Sigmoid colon (tissue), 3 donors: ENCODE measurements around the gene PMS1.

Experiments used
- POLR2A ChIP-seq, 2 donors: fragments of 450-650 bp; IDR thresholded peaks; one replicate each; pipeline ENCODE4 v1.6.1; 2016; ENCODE audit warnings: antibody characterized with exemption in 2 of 2, mild to moderate bottlenecking in 2 of 2, moderate library complexity in 2 of 2
- TF ChIP-seq, protein P1 (sequence below), 4 experiments: fragments of 450-650 bp in 3 of 4; fragments of 200-600 bp in 1 of 4; IDR thresholded peaks; one replicate each; pipeline ENCODE4 v1.5.1; 2016 to 2019; ENCODE audit warnings: antibody characterized with exemption in 4 of 4, mild to moderate bottlenecking in 3 of 4, moderate library complexity in 2 of 4

DNA sequence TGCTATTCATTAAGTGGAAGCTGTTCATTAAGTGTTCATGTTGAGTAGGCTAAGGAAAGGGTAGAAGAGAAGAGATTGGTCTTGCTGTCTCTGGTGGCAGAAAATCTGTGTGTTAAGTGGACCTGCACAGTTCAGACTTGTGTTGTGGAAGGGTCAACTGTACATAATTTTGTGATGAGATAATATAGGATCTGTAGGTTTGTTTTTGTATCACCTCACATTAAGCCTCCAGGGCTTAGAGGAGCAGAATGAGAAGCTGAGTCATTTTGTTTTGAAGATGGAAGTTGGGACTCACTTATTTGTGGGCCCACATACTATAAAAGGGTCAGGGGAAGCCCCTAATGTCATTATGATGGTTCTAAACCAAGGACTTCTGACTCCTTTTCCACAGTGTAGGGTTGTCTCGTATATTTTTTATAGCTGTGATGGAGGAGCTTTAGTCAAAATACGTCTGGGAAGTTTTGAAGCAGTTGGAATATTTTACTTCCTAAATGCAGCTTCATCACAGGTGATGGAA, 18.2 kb downstream of the PMS1 start:
- TF ChIP-seq POLR2A (IDR thresholded peaks at IDR 0.05): no peak
- TF ChIP-seq, protein P1, sequence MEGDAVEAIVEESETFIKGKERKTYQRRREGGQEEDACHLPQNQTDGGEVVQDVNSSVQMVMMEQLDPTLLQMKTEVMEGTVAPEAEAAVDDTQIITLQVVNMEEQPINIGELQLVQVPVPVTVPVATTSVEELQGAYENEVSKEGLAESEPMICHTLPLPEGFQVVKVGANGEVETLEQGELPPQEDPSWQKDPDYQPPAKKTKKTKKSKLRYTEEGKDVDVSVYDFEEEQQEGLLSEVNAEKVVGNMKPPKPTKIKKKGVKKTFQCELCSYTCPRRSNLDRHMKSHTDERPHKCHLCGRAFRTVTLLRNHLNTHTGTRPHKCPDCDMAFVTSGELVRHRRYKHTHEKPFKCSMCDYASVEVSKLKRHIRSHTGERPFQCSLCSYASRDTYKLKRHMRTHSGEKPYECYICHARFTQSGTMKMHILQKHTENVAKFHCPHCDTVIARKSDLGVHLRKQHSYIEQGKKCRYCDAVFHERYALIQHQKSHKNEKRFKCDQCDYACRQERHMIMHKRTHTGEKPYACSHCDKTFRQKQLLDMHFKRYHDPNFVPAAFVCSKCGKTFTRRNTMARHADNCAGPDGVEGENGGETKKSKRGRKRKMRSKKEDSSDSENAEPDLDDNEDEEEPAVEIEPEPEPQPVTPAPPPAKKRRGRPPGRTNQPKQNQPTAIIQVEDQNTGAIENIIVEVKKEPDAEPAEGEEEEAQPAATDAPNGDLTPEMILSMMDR (IDR thresholded peaks at IDR 0.05): no peak
